ENCODE results near the gene PRKCE. TPM values are rescaled to one million over a fixed set of nuclear protein-coding genes. Genes with fewer than 3 reads are reported as not detected.

PRKCE gene
- total and polyA plus RNA-seq, 7 donors = 3.0 to 22.8 (median 16.1) TPM

DNA sequence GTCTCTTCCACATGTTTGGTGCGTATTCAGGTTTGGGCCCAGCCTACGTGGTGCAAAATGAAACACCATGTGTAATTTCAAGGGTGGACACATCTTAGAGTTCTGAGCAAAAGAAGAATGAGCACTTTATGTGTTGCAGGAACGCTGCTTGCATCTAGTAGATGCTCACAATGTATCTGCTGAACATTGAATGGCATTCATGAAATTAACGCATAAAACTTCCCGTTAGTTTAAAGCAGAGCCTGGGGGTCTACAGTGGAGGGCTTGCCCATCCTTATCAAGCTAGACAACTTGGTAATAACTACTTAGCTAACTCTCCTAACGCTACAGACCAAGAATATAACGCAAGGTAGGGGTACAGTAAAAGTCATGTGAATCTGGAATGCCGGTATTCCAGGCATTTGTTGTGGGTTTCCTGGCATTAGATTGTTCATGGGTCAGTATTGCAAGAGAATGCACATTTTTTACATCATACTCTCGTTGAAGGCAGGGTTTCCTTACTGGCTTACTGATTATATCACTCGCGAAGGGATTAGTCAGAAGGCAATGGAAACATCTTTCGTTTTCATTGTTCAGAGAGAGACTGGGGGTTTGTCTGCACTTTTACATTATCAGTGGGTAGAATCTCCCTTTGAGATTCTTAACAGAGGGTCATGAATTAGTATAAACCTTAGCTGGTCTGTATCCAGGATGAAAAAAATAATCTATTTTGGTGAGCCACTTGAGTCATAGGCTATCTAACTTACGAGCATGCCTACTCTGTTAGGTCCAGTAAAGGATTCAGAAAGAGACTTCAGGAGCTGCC is 416.2 kb downstream of the PRKCE start:
- H3K4me3 ChIP-seq = no peak overlapping the region
- H3K27me3 ChIP-seq (ENCODE audit: insufficient read depth in 3 of 3, low read length in 2 of 3) = no peaks in the 10 kb centered on the region
- DNase-seq = no peak
- H3K9me3 ChIP-seq = no peaks in the 10 kb centered on the region
- no peaks in the 10 kb centered on the region for H3K4me1 ChIP-seq
- 71 to 83% (median 78%) methylated on average over 13 of the region's 13 CpGs for WGBS, 3 donors
- H3K27ac ChIP-seq = peak overlapping the region; percentile 37
- TF ChIP-seq, protein P1, sequence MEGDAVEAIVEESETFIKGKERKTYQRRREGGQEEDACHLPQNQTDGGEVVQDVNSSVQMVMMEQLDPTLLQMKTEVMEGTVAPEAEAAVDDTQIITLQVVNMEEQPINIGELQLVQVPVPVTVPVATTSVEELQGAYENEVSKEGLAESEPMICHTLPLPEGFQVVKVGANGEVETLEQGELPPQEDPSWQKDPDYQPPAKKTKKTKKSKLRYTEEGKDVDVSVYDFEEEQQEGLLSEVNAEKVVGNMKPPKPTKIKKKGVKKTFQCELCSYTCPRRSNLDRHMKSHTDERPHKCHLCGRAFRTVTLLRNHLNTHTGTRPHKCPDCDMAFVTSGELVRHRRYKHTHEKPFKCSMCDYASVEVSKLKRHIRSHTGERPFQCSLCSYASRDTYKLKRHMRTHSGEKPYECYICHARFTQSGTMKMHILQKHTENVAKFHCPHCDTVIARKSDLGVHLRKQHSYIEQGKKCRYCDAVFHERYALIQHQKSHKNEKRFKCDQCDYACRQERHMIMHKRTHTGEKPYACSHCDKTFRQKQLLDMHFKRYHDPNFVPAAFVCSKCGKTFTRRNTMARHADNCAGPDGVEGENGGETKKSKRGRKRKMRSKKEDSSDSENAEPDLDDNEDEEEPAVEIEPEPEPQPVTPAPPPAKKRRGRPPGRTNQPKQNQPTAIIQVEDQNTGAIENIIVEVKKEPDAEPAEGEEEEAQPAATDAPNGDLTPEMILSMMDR (IDR thresholded peaks at IDR 0.05) = no peak
- no peaks in the 10 kb centered on the region for H3K36me3 ChIP-seq (ENCODE audit: insufficient read depth in 1 of 2, low read depth in 1 of 2)
- intact Hi-C loops (cut with DNase I) = loop anchor here (5.0 to 10.0 kb wide), 2 partner anchors 55 to 227 kb away; partner anchors contain the start of gene EPAS1 (in 1 of the 2)
- ATAC-seq = peak in 3 of 4 donors; percentile 36 to 49 (median 38)

DNA sequence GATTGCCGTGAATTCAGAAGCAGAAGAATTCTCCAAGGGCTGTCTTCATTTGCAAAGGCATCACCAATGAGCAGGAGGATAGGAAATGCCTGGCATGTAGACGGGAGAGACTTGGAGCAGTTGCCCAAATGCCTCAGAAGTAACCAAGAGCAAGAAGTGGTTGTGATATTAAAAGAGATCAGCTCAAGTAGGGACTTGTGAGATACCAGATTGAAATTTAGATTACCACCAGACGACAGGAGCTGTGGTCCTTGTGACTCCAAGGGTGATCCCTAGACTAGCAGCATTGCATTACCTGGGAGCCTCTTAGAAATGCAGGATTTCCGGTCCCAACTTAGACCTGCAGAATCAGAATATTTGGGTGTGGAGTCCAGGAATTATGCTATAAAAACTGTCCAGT is 417.2 kb downstream of the PRKCE start:
- Histone ChIP-seq H3K27ac (peak overlapping the region; percentile 37), H3K27me3 (ENCODE audit: insufficient read depth in 3 of 3, low read length in 2 of 3) (no peaks in the 10 kb centered on the region), H3K4me3 (no peak overlapping the region), H3K9me3 (no peaks in the 10 kb centered on the region), H3K4me1 (no peaks in the 10 kb centered on the region), H3K36me3 (ENCODE audit: insufficient read depth in 1 of 2, low read depth in 1 of 2) (no peaks in the 10 kb centered on the region)
- TF ChIP-seq, protein P1 (IDR thresholded peaks at IDR 0.05) = no peak
- 85 to 96% (median 93%) methylated on average over 4 of the region's 4 CpGs for WGBS, 3 donors
- DNase-seq (no peak), ATAC-seq (no peak)
- intact Hi-C loops (cut with DNase I) = loop anchor here (5.0 to 10.0 kb wide), 2 partner anchors 56 to 226 kb away; partner anchors contain the start of gene EPAS1 (in 1 of the 2)

DNA sequence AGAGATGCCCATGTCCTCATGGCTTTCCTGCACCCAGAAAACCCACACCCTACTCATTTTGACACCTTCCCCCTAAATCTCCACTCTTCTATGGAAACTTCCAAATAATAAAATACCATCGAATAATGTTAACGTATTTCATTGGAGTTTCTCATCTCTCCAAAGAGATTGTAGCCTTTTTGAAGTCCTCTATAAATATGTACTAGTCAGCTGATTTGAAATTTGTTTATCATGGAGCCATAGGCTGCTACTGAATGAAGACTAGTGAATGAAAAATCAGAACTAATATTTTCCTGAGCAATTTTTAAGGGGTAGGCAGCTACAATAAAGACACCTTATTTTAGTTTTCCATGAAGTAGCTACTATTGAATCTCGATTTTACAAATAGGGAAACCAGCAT is 419.6 kb downstream of the PRKCE start:
- Histone ChIP-seq H3K27ac (no peak overlapping the region), H3K4me3 (no peak overlapping the region), H3K9me3 (no peaks in the 10 kb centered on the region), H3K4me1 (no peaks in the 10 kb centered on the region), H3K36me3 (ENCODE audit: insufficient read depth in 1 of 2, low read depth in 1 of 2) (no peaks in the 10 kb centered on the region), H3K27me3 (ENCODE audit: insufficient read depth in 3 of 3, low read length in 2 of 3) (no peaks in the 10 kb centered on the region)
- ATAC-seq (no peak), DNase-seq (no peak)
- intact Hi-C loops (cut with DNase I) = no loop called here
- 63 to 94% (median 81%) methylated on average over 3 of the region's 3 CpGs for WGBS, 3 donors
- TF ChIP-seq, protein P1 (IDR thresholded peaks at IDR 0.05) = no peak

DNA sequence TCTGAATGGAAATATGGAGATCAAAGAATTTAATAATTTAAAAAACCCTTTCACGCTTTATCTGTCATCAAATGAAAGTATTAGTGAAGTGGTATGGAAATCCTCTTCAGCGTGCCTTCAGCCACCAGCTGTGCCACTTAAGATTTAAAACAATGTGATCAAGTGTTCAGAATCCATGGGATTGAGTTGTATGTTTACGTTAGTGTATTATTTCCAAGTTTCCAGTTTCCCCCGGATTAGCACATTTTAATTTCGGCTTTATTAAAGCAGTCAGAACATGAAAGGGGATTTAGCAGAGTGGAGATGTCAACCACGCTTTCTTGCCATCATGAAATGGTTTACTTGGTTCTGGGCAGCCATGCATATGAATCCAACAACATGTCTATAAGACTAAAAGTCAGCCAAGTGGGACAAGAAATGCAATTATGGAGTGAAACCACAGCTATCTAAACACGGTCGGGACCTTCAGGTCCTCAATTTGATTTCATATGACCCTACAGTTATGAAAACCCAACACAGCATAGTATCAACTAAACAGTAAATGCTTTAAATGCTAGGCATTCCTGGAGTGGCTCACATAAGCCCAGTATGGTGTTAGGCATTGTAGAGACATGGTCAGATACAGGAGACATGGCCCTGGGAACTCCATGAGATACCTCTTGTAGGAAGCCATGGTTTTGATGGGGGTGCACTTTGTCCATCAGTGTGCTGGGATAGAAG is 420.8 kb downstream of the PRKCE start:
- Histone ChIP-seq H3K4me1 (no peaks in the 10 kb centered on the region), H3K27ac (no peak overlapping the region), H3K27me3 (ENCODE audit: insufficient read depth in 3 of 3, low read length in 2 of 3) (no peaks in the 10 kb centered on the region), H3K9me3 (no peaks in the 10 kb centered on the region), H3K36me3 (ENCODE audit: insufficient read depth in 1 of 2, low read depth in 1 of 2) (no peaks in the 10 kb centered on the region), H3K4me3 (no peak overlapping the region)
- DNase-seq = no peak
- intact Hi-C loops (cut with DNase I) = no loop called here
- TF ChIP-seq, protein P1 (IDR thresholded peaks at IDR 0.05) = no peak
- no peak for ATAC-seq
- WGBS, 3 donors = 86 to 93% (median 87%) methylated on average over 8 of the region's 8 CpGs

All from psoas muscle (tissue), 8 donors.